GM12865 (cell line): Measurements from ENCODE around the gene YPEL3.
A peak's percentile ranks its signal among the peaks of the same experiment; 100 is the strongest.

Source experiments
- DNase-seq: peaks from one replicate; pipeline ENCODE4 v3.0.0; 2010; ENCODE audit warnings: low read depth
- H3K4me3 ChIP-seq: 2 replicates; pipeline ENCODE4 v1.5.1; 2011; ENCODE audit warnings: mild to moderate bottlenecking, low read depth, low read length, control low read depth
- TF ChIP-seq, protein P1 (sequence below): IDR thresholded peaks from 2 replicates; pipeline ENCODE4 v1.5.1; 2011; ENCODE audit warnings: low read length, control low read depth, low read depth, inconsistent platforms; ENCODE audit not compliant: insufficient read depth; ENCODE audit errors: missing control alignments

Gene YPEL3

DNA sequence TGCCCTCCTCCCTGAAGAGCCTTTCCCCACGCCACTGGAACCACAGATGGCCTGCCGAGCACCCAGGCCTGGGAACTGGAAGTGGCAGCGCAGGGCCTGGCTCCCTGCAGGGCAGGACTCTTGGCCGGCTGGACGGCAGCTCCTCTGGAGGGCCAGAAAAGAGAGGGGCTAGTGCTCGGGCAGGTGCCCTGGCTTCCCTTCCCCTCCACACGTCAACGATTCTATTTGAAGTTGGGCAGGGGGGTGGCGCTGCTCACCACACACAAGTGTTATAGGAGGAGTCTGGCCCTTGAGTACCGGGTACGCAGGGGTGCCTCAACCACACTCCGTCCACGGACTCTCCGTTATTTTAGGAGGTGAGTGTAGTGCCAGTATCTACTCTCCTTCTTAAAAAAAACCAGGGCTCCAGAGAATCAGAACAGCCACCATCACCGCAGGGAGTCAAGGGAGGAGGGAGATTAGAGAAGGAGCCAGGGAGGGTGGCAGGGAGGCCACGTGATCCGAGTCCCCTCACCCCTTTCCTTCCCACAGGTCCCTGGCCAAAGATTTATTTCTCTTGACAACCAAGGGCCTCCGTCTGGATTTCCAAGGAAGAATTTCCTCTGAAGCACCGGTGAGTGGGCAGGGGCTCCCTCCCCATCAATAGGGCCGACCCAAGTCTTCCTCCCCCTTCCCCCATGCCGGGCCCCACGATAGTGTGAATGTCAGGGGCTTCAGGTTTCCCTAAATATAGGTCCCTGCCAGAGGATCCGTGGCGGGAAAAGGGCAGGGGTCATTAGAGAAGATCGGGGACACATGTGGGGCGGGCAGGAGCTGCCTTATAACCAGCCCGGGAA, 31.9 kb downstream of the YPEL3 start:
- TF ChIP-seq, protein P1, sequence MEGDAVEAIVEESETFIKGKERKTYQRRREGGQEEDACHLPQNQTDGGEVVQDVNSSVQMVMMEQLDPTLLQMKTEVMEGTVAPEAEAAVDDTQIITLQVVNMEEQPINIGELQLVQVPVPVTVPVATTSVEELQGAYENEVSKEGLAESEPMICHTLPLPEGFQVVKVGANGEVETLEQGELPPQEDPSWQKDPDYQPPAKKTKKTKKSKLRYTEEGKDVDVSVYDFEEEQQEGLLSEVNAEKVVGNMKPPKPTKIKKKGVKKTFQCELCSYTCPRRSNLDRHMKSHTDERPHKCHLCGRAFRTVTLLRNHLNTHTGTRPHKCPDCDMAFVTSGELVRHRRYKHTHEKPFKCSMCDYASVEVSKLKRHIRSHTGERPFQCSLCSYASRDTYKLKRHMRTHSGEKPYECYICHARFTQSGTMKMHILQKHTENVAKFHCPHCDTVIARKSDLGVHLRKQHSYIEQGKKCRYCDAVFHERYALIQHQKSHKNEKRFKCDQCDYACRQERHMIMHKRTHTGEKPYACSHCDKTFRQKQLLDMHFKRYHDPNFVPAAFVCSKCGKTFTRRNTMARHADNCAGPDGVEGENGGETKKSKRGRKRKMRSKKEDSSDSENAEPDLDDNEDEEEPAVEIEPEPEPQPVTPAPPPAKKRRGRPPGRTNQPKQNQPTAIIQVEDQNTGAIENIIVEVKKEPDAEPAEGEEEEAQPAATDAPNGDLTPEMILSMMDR, result peak; percentile 45
- H3K4me3 ChIP-seq, result peak overlapping the region; percentile 94
- DNase-seq, result peak; percentile 89

DNA sequence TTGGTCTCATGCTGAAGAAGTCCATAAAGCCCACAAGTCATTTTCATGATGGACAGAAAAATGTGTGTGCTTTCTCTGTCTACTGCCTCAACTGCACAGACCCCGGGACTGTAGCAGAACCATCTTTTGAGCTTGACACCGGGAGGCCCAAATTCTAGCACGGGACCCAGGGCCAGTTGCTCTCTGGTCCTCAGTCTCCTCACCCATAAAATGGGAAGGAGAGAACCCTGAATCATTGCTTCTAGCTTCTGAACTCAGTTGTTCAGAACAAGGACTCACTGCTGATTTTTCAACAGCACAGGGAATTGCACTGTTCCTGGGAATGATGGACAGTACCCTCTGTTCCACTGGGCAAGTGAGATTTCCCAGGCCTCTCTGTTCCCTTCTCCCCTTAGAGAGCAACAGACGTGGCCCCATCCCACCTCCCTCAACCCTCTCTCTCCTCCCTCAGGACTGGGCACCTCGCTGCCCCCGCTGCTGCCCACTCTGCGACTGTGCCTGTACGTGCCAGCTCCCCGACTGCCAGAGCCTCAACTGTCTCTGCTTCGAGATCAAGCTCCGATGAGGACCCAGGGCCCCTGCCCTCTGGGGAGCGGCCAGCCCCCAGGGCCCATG, 32.6 kb downstream of the YPEL3 start:
- peak overlapping the region; percentile 94 for H3K4me3 ChIP-seq
- TF ChIP-seq, protein P1, result no peak
- no peak for DNase-seq

DNA sequence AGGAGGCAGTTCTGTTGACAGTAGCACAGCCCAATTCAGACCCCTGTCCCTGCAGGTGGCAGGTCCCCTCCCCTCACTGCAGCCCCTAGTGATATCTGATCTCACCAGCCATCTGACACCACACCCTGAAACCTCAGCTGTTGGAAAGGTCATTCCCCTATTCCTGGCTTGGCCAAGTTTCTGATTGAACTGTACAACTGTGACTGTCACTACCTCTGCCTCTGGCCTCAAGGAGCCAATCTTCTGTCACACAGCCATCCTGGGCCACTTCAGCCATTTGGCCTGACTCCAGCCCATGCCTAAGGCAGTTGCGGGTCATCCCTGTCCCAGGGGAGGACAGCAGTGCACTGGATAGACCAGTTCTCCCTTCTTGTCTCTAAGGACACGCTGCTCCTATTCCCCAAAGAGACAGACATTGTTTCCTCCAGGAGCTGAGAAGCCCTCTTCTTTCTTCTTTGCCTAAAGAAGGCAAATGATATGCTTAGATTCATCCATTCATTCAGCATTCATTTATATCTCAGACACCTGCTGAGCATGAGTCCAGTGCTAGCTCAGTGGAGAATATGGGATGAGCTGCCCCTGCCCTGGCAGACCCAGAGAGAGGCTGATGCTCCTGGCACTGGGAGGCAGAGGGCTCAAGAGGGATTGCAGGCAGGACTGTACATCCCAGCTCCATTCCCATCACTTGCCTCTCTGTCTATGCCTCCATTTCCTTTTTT, 35.0 kb downstream of the YPEL3 start:
- TF ChIP-seq, protein P1, result no peak
- DNase-seq, result no peak

DNA sequence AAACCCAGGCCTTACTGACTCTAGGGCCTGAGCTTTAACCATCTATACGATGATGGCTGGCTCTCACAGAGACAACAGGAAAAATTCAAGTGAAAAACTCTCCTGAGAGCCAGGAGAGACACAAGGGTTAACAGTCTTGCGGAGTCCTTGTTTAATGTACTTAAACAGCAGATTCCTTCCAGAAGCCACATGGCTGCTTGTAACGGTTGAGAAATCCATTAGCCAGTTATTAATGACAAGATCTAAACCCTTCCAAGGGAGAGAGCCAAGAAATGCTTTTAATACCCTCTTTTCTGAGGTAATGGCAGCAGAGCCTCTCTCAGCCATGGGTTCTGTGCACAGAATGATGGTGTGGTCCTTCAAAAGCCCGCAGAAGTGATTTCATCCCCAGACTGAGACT, 35.7 kb downstream of the YPEL3 start:
- no peak for DNase-seq
- no peak overlapping the region for H3K4me3 ChIP-seq
- TF ChIP-seq, protein P1, result no peak

More for the DNA sequence above, 35.0 kb downstream of the YPEL3 start:
- no peak overlapping the region for H3K4me3 ChIP-seq

DNA sequence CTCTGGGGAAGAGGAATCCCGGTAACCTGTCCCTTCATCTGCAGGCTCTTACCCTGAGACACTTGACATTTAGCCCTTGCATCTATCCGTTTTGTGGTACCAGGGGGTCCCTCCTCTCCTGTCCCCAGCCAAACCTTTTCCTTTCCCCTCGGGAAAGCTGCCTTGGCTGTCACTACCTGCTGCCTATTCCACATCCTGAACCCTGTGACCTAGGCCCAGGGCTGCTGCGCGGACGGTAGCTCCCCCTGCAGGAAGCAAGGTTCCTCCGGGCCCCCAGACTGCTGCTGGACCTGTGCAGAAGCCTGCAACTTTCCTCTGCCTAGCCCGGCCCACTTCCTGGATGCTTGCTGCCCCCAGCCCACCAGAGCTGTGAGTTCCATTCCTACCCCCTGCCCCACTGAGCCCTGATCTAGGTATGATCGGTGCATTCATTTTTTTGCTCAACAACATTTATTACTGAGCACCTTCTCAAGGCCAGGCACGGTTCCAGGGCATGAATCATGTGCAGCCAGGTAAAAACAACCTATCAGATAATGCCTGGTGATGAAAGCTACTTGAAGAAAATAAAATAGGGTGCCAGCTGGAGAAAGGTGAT, 41.0 kb downstream of the YPEL3 start:
- TF ChIP-seq, protein P1, result peak; percentile 75
- peak; percentile 65 for DNase-seq
- H3K4me3 ChIP-seq, result no peak overlapping the region

DNA sequence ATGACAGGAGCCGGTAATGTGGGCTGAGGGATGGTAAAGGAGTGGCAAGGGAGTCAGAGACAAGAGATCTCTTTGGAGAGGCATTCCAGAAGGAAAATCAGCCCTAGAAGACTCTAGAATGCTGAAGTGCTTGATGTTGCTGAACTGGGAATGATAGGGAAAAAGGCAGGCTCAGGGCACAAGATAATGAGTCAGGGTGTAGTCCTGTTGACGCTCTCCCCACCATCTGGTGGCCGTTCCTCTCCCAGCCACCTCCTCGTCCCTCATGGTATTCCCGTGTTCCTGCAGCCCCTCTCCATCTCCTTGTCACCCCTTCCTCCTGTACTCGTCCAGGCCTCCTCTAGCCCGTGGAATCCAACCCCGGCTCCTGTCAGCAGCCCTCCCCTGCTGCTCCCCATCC, 41.6 kb downstream of the YPEL3 start:
- TF ChIP-seq, protein P1, result no peak
- DNase-seq, result no peak
- H3K4me3 ChIP-seq, result no peak overlapping the region
